IPS DF 4.7 (cell line): ENCODE results near the gene SDHAF4.
"Not testable (repeated sequence)": the region's sequence is repeated elsewhere in the genome, so short reads cannot be mapped to it uniquely, and the experiment has no call there.

Experiments
- DNase-seq: peaks from one replicate; pipeline ENCODE4 v3.0.0-alpha.2; 2013; ENCODE audit warnings: low spot score; ENCODE audit errors: extremely low read depth

The SDHAF4 gene

GRCh38 chr6:70566751-70567382 is at the start of gene SDHAF4:
Gene SDHAF4 (plus strand): TSS chr6:70566930. CDS start chr6:70566941, 11 bp downstream.
- peak; percentile 38 for DNase-seq

- no peak for DNase-seq
These were observed 48.0 kb upstream of the SDHAF4 start for GRCh38 chr6:70518723-70519122.

DNA sequence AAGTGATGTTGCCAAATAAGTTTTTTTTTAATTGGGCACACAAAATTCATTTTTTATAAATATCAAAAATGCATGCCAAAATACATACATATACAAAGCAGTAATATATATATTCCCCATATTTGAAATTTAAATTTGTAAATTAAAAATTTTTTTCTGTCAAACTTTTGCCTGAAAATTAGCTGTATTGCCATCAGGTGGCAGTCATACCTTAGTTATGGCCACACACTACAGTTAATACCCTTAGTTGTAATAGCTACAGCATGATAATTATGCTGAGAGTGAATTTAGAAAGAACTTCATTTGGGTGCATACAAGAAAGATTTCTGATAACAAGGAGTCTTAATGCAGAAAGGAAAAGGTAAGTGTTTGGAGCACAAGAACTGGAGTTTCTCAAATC is 46.2 kb upstream of the SDHAF4 start:
- no peak for DNase-seq

- DNase-seq, result no peak
These were observed 41.9 kb upstream of the SDHAF4 start for GRCh38 chr6:70524721-70525286.

- no peak for DNase-seq
These were observed 39.5 kb upstream of the SDHAF4 start for GRCh38 chr6:70527071-70527737.

- DNase-seq, result no peak
These were observed 36.7 kb upstream of the SDHAF4 start for GRCh38 chr6:70530023-70530422.

GRCh38 chr6:70531133-70531532 is 35.6 kb upstream of the SDHAF4 start:
- DNase-seq, result no peak

GRCh38 chr6:70537266-70537665 is 29.5 kb upstream of the SDHAF4 start:
- no peak for DNase-seq

DNA sequence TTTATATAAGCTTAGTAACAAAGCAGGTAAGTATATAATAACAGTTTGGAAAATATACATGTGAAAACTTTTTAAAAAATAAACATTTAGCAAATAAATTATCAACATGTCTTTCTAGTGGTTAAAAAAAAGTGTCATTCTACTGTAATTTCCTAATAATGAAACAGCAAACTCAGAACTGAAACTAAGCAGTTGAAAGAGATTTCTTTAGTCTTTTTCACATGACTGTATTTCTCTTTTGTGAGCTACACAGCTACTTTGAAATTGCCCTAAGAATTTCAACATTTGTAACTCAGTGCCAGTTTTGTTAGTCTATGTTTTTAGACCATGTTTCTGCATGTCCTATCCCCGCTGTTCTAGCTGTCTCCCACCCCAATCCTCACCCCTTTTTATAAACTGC is 28.4 kb upstream of the SDHAF4 start:
- DNase-seq, result no peak

GRCh38 chr6:70547313-70547712 is 19.4 kb upstream of the SDHAF4 start:
- DNase-seq, result no peak

DNA sequence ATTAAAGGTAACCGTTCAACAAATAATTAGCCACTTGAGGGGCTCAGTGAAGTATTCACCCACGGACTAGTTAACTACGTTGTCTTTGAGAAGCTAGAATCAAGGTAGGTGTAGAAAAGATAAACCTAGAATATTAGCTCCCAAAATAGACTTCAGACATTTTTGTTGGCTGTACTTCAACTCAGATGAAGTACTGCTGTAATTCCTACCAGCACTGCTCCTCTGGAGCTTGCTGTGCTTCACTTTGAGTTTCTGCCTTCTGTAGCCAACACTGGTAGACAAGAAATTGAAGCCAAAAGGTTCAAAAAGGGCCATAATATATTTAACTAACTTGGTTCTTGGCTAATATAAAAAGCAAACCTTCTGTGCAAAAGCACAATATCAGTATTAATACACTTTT is 18.8 kb upstream of the SDHAF4 start:
- DNase-seq, result no peak

DNA sequence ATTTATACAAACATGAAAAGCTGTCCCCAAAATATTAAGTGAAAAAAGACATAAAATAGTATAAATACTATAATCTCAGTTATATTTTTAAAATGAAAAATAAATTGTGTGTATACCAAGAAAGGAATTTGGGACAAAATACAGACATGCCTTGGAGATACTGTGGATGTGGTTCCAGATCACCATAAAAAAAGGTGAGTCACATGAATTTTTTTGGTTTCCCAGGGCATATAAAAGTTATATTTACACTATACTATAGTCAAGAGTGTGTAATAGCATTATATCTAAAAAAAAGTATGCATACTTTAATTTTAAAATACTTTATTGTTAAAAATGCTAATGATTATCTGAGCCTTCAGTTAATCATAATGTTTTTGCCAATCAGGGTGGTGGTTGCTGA is 17.4 kb upstream of the SDHAF4 start:
- DNase-seq, result no peak

GRCh38 chr6:70551566-70551965 is 15.2 kb upstream of the SDHAF4 start:
- no peak for DNase-seq

DNA sequence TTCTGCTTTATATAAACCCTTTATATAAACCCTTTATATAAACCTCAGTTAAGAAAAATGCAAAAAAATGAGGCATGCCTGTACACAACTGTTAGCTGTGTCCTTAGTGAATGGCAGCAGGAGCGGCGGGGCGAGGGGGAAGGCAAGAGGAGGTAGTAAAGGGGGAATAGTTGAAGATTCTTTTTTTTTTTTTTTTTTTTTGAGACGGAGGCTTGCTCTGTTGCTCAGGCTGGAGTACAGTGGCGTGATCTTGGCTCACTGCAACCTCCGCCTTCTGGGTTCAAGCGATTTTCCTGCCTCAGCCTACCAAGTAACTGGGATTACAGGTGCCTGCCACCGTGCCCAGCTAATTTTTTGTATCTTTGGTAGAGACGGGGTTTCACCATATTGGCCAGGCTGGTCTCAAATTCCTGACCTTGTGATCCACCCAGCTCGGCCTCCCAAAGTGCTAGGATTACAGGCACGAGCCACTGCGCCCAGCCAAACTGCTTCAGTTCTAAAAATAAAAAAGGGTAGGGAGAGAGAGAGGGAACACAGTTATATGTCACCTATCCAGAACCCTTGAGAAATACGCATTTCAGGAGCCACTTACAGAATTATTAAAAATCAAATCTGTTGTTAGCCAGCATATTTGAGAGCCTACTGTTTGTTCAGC is 14.3 kb upstream of the SDHAF4 start:
- not testable (repeated sequence) for DNase-seq

GRCh38 chr6:70552974-70553373 is 13.8 kb upstream of the SDHAF4 start:
- no peak for DNase-seq

DNA sequence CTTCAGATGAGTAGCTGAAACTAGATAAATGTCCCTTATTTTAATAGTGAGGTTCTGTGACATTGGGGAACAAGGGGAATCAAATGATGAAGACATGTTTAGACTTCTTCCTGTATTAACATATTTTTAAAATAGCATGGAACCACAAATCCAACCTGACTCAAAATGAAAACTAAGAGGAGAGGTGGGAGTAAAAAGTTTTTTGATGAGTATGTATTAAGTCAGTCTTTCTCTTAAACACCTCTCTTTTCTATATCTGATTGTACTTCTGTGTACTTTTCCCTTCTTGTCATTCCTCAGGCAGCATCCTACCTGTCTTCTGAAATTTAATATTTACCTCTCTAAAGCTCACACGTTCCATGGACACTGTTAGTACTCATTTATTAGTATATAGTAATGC is 8.7 kb upstream of the SDHAF4 start:
- DNase-seq, result no peak

- DNase-seq, result not testable (repeated sequence)
These were observed 4.3 kb upstream of the SDHAF4 start for GRCh38 chr6:70562401-70562800.

DNA sequence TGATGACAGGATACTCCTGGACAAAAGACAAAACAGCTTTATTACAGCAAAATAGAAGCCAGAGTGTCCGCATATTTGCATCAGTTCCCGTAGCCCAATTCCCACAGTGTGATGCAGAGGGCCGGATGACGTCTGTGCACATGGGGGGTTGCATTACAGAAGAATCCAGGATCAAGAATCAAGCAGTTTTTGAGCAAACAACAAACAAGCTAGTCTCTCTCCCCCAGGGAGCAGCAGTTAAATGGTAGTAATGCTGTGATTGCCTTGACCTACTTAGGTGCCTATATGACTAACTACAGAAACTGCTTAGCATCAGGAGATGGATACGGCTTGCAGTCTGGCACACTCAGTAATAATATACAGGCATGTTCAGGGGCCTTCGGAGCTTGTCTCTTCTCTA is 3.2 kb upstream of the SDHAF4 start:
- DNase-seq, result no peak

DNA sequence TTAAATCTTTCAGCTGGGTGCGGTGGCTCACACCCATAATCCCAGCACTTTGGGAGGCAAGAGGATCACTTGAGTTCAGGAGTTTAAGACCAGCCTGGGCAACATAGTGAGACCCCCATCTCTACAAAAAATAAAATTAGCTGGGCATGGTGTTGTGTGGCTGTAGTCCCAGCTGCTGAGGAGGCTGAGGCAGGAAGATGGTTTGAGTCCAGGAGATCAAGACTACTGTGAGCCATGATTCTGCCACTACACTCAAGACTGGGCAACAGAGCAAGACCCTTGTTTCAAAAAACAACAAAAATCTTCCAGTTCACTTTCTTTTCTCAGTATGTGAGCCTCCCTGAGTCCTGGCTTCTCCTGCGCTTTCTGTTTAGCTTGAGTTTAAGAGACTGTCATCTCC is 7.9 kb downstream of the SDHAF4 start:
- DNase-seq, result no peak

GRCh38 chr6:70575899-70576495 is 9.3 kb downstream of the SDHAF4 start:
- DNase-seq, result no peak

GRCh38 chr6:70586114-70586513 is 19.4 kb downstream of the SDHAF4 start:
- no peak for DNase-seq

GRCh38 chr6:70590400-70590799 is 23.7 kb downstream of the SDHAF4 start:
- no peak for DNase-seq
